ENCODE results near the gene SEPTIN3. TPM values are rescaled to one million over a fixed set of nuclear protein-coding genes. Genes with fewer than 3 reads are reported as not detected.

Gene SEPTIN3, protein sequence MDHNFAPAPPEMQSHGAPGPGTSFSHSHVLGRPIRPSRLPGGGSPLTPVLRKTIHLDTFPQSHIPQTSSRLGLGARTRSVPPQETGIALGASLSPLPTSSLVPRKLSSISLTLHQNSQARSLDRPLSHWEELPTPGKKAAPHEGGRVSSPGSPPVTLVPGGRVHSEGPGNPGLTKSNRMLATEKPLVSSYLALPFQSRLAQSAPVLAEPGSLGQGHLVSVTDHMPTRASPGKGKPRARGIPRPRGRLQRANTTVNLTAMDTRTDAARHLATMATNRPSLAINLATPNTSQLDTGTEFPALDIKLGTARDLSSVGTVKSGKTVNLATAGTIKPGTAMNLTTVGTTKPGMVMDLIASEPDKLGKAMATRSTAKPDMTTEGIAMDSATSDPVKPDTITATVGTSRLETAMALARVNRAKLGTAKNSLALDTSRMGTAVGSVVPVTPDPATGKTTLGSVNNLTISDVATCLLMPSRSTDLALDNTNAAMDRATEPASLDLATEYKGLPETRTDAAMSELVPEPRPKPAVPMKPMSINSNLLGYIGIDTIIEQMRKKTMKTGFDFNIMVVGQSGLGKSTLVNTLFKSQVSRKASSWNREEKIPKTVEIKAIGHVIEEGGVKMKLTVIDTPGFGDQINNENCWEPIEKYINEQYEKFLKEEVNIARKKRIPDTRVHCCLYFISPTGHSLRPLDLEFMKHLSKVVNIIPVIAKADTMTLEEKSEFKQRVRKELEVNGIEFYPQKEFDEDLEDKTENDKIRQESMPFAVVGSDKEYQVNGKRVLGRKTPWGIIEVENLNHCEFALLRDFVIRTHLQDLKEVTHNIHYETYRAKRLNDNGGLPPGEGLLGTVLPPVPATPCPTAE
- total RNA-seq, result 1 to 10 TPM; 1.6 to 2.2 TPM
- 2.4 TPM for polyA plus RNA-seq (ENCODE audit: insufficient read depth, low read depth, low replicate concordance)
- long read RNA-seq, donor 1, result 0 reads
- long read RNA-seq, donor 2, result 0 reads

DNA sequence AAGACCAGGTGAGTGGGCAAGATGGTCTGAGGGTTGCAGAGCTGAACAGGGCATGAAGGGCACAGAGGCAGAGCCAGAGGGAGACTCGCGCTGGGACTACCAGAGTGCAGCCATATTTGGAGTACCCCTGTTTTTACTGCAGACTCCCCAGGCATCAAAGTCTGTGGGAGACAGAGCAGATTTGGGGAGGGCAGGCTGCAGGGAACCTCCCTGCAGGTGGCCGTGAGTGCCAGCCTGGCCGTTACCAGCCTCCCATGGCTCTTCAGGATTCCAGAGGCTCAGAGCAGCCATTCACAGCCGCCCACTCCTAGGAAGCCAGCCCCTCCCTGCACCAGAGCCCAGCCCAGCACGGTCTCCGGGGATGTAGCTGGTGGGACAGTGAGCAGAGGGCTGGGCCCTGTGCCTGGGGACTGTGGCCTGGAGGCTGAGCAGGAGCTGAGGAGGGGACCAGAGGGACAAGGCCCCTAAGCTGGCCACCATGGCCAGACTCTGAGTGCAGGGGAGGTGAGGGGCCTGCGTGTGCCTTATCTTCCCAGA, at the start of gene SEPTIN3:
TSS of gene SEPTIN3 (plus strand) at position 334 of the 537 bp plus-strand sequence. CDS start 2,050 bp downstream, outside the sequence.
- Histone ChIP-seq H3K27me3 (no peaks in the 10 kb centered on the region), H3K27ac (no peak within 1 kb of the TSS), H3K4me1 (no peaks in the 10 kb centered on the region), H3K4me3 (no peak within 1 kb of the TSS), H3K36me3 (ENCODE audit: low read depth, missing control alignments) (no peaks in the 10 kb centered on the region), H3K9me3 (no peaks in the 10 kb centered on the region)
- DNase-seq, result no peak
- TF ChIP-seq, protein P1, sequence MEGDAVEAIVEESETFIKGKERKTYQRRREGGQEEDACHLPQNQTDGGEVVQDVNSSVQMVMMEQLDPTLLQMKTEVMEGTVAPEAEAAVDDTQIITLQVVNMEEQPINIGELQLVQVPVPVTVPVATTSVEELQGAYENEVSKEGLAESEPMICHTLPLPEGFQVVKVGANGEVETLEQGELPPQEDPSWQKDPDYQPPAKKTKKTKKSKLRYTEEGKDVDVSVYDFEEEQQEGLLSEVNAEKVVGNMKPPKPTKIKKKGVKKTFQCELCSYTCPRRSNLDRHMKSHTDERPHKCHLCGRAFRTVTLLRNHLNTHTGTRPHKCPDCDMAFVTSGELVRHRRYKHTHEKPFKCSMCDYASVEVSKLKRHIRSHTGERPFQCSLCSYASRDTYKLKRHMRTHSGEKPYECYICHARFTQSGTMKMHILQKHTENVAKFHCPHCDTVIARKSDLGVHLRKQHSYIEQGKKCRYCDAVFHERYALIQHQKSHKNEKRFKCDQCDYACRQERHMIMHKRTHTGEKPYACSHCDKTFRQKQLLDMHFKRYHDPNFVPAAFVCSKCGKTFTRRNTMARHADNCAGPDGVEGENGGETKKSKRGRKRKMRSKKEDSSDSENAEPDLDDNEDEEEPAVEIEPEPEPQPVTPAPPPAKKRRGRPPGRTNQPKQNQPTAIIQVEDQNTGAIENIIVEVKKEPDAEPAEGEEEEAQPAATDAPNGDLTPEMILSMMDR (IDR thresholded peaks at IDR 0.05), result no peak
- TF ChIP-seq POLR2A (IDR thresholded peaks at IDR 0.05), result no peak
- 73 to 86% methylated on average over 4 to 8 of the region's 8 CpGs for WGBS, 2 donors
- intact Hi-C loops (cut with DNase I; ENCODE audit: low total_unique reads), result no loop called here

GRCh38 chr22:41920271-41920976, 48.8 kb upstream of the SEPTIN3 start:
- Histone ChIP-seq H3K27ac (no peak overlapping the region), H3K4me3 (peak overlapping the region; percentile 36 to 38), H3K9me3 (no peaks in the 10 kb centered on the region), H3K27me3 (no peaks in the 10 kb centered on the region), H3K36me3 (ENCODE audit: low read depth, missing control alignments) (no peaks in the 10 kb centered on the region), H3K4me1 (peaks cover 7% of the 10 kb centered on the region)
- DNase-seq, result no peak
- WGBS, 2 donors, result 37 to 49% methylated on average over 7 to 21 of the region's 21 CpGs
- TF ChIP-seq, protein P1 (IDR thresholded peaks at IDR 0.05), result no peak
- no peak for TF ChIP-seq POLR2A (IDR thresholded peaks at IDR 0.05)
- intact Hi-C loops (cut with DNase I; ENCODE audit: low total_unique reads), result no loop called here

DNA sequence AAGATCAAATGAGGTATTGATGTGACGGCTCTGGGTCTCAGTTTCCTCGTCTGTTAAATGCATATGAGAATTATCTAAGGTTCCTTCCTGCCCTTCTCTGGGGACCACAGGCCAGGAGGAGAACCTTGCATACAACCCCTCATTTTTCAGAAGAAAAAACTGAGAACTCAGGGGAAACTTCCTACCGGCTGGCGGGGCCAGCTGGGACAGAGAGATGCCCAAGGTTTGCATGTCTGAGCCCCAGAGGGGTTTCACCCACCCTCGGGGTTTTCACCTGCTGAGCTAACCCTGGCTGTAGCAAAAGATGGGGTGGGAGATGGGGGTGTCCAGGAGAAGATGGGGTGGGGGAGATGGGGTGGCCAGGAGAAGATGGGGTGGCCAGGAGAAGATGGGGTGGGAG, 46.9 kb upstream of the SEPTIN3 start:
- TF ChIP-seq, protein P1 (IDR thresholded peaks at IDR 0.05), result no peak
- TF ChIP-seq POLR2A (IDR thresholded peaks at IDR 0.05), result no peak

GRCh38 chr22:41922940-41923594, 46.2 kb upstream of the SEPTIN3 start:
- intact Hi-C loops (cut with DNase I; ENCODE audit: low total_unique reads), result no loop called here
- WGBS, 2 donors, result 91 to 96% methylated on average over 4 of the region's 4 CpGs
- Histone ChIP-seq H3K4me3 (no peak overlapping the region), H3K36me3 (ENCODE audit: low read depth, missing control alignments) (no peaks in the 10 kb centered on the region), H3K27me3 (no peaks in the 10 kb centered on the region), H3K9me3 (no peaks in the 10 kb centered on the region), H3K4me1 (peaks cover 9% of the 10 kb centered on the region), H3K27ac (no peak overlapping the region)
- no peak for TF ChIP-seq POLR2A (IDR thresholded peaks at IDR 0.05)
- TF ChIP-seq, protein P1 (IDR thresholded peaks at IDR 0.05), result no peak
- DNase-seq, result no peak

More for the DNA sequence above, 46.9 kb upstream of the SEPTIN3 start:
- H3K27ac ChIP-seq, result no peak overlapping the region
- H3K4me1 ChIP-seq, result peaks cover 9% of the 10 kb centered on the region
- no peak overlapping the region for H3K4me3 ChIP-seq
- H3K36me3 ChIP-seq (ENCODE audit: low read depth, missing control alignments), result no peaks in the 10 kb centered on the region
- intact Hi-C loops (cut with DNase I; ENCODE audit: low total_unique reads), result no loop called here
- no peaks in the 10 kb centered on the region for H3K9me3 ChIP-seq
- no peak for DNase-seq
- 95% methylated on average over 5 of the region's 5 CpGs for WGBS, 2 donors
- no peaks in the 10 kb centered on the region for H3K27me3 ChIP-seq
